ENCODE data around the gene PIBF1. TPM values are rescaled to one million over a fixed set of nuclear protein-coding genes. Genes with fewer than 3 reads are reported as not detected.
"Not testable (repeated sequence)": the region's sequence is repeated elsewhere in the genome, so short reads cannot be mapped to it uniquely, and the experiment has no call there.

PIBF1 gene
- total and polyA plus RNA-seq, 10 of the 15 experiments (the other 5 are each of a cell fraction or from before 2014, with no cell fraction given): 6.4 to 24.5 (median 11.1) TPM

GRCh38 chr13:72805676-72806346 is 23.9 kb downstream of the PIBF1 start:
- Histone ChIP-seq H3K27me3 (replicated peaks in 1 of 2; ENCODE audit: control insufficient read depth in 2 of 2, insufficient read depth in 2 of 2, low read length in 1 of 2) (no peaks in the 10 kb centered on the region), H4K20me1 (ENCODE audit: control insufficient read depth, insufficient read depth) (no peaks in the 10 kb centered on the region), H3K4me2 (ENCODE audit: control insufficient read depth, insufficient read depth) (no peak overlapping the region), H3K4me1 (ENCODE audit: control insufficient read depth, insufficient read depth, low read length) (no peaks in the 10 kb centered on the region), H3K79me2 (ENCODE audit: control insufficient read depth, insufficient read depth, low read length) (no peaks in the 10 kb centered on the region), H2AFZ (ENCODE audit: control insufficient read depth, low read depth, low read length) (no peak overlapping the region), H3K27ac (ENCODE audit: control insufficient read depth, insufficient read depth) (no peak overlapping the region), H3K9me3 (replicated peaks; ENCODE audit: control insufficient read depth, insufficient read depth, low read length) (no peaks in the 10 kb centered on the region; the same call in 2 of the 3 replicates), H3K36me3 (ENCODE audit: control insufficient read depth in 2 of 2, insufficient read depth in 2 of 2, low read length in 1 of 2) (peaks cover 0 to 4% of the 10 kb centered on the region in 2 experiments; a peak in 1 of 4 replicates), H3K9ac (ENCODE audit: control insufficient read depth, insufficient read depth, low read length) (no peak overlapping the region), H3K4me3 (no peak overlapping the region)
- ATAC-seq (no peak), DNase-seq (ENCODE audit: low read depth, low spot score) (no peak), FAIRE-seq (no peak)
- BruUV-seq (replicated peaks): no TSS peak
- in situ Hi-C loops (cut with MboI): loop anchor here (10.0 to 25.0 kb wide), 2 partner anchors 606 to 909 kb away; no protein-coding TSS in a partner anchor
- intact Hi-C loops (cut with micrococcal nuclease; ENCODE audit: unreplicated experiment): no loop called here
- ChIA-PET POLR2A (no interaction called here), SMC1A (ENCODE audit: uncharacterized antibody, unreplicated experiment) (interaction anchor here (0.6 kb wide), 1 partner anchor 71 kb away, joined by 3 read pairs; no protein-coding TSS in a partner anchor), CTCF (no interaction called here), RAD21 (ENCODE audit: unreplicated experiment) (no interaction called here)
- WGBS (ENCODE audit: insufficient coverage, insufficient replicate concordance, low lambda C conversion rate, missing lambda C conversion rate): 95% methylated on average over 1 of the region's 1 CpG
- TF ChIP-seq CBFB (IDR thresholded peaks at IDR 0.05; ENCODE audit: low read depth) (no peak), CEBPZ (IDR thresholded peaks at IDR 0.05; ENCODE audit: low read depth, low read length) (no peak), PRDM15 (CRISPR knock-in tag; IDR thresholded peaks at IDR 0.05) (no peak), HCFC1 (IDR thresholded peaks at IDR 0.05; ENCODE audit: low read length) (no peak), NR2F1 (conservative IDR thresholded peaks at IDR 0.05) (no peak)

- BruUV-seq (replicated peaks): not testable (repeated sequence)
These were observed 24.6 kb downstream of the PIBF1 start for GRCh38 chr13:72806514-72806913.

More at GRCh38 chr13:72806514-72806913, 24.6 kb downstream of the PIBF1 start:
- H3K36me3 ChIP-seq (ENCODE audit: control insufficient read depth in 2 of 2, insufficient read depth in 2 of 2, low read length in 1 of 2); H3K27me3 ChIP-seq (replicated peaks in 1 of 2; ENCODE audit: control insufficient read depth in 2 of 2, insufficient read depth in 2 of 2, low read length in 1 of 2); H3K79me2 ChIP-seq (ENCODE audit: control insufficient read depth, insufficient read depth, low read length); POLR2A ChIA-PET; SMC1A ChIA-PET (ENCODE audit: uncharacterized antibody, unreplicated experiment); H3K9me3 ChIP-seq (replicated peaks; ENCODE audit: control insufficient read depth, insufficient read depth, low read length); intact Hi-C loops (cut with micrococcal nuclease; ENCODE audit: unreplicated experiment); H3K4me1 ChIP-seq (ENCODE audit: control insufficient read depth, insufficient read depth, low read length); H3K4me2 ChIP-seq (ENCODE audit: control insufficient read depth, insufficient read depth); H4K20me1 ChIP-seq (ENCODE audit: control insufficient read depth, insufficient read depth); H3K4me3 ChIP-seq; FAIRE-seq; CTCF ChIA-PET; DNase-seq (ENCODE audit: low read depth, low spot score); H3K9ac ChIP-seq (ENCODE audit: control insufficient read depth, insufficient read depth, low read length); ATAC-seq; H2AFZ ChIP-seq (ENCODE audit: control insufficient read depth, low read depth, low read length); RAD21 ChIA-PET (ENCODE audit: unreplicated experiment); H3K27ac ChIP-seq (ENCODE audit: control insufficient read depth, insufficient read depth): not testable (repeated sequence)
- in situ Hi-C loops (cut with MboI): loop anchor here (10.0 to 25.0 kb wide), 2 partner anchors 606 to 908 kb away; no protein-coding TSS in a partner anchor
- WGBS (ENCODE audit: insufficient coverage, insufficient replicate concordance, low lambda C conversion rate, missing lambda C conversion rate): 100% methylated on average over 1 of the region's 1 CpG

All from GM12878 (cell line).